ENCODE results near the gene PAPSS1. TPM values are rescaled to one million over a fixed set of nuclear protein-coding genes. Genes with fewer than 3 reads are reported as not detected.

The PAPSS1 gene
- total RNA-seq, 1 donor from 2014 or later = 68.2 TPM

- H3K27ac ChIP-seq = no peak overlapping the region
- no peak overlapping the region for H3K4me3 ChIP-seq
- DNase-seq (no peak), ATAC-seq (no peak)
- H3K36me3 ChIP-seq = no peaks in the 10 kb centered on the region
- H3K9me3 ChIP-seq = no peaks in the 10 kb centered on the region
- intact Hi-C loops (cut with DNase I) = no loop called here
- TF ChIP-seq, protein P1, sequence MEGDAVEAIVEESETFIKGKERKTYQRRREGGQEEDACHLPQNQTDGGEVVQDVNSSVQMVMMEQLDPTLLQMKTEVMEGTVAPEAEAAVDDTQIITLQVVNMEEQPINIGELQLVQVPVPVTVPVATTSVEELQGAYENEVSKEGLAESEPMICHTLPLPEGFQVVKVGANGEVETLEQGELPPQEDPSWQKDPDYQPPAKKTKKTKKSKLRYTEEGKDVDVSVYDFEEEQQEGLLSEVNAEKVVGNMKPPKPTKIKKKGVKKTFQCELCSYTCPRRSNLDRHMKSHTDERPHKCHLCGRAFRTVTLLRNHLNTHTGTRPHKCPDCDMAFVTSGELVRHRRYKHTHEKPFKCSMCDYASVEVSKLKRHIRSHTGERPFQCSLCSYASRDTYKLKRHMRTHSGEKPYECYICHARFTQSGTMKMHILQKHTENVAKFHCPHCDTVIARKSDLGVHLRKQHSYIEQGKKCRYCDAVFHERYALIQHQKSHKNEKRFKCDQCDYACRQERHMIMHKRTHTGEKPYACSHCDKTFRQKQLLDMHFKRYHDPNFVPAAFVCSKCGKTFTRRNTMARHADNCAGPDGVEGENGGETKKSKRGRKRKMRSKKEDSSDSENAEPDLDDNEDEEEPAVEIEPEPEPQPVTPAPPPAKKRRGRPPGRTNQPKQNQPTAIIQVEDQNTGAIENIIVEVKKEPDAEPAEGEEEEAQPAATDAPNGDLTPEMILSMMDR (IDR thresholded peaks at IDR 0.05) = no peak
- no peaks in the 10 kb centered on the region for H3K27me3 ChIP-seq (ENCODE audit: low read depth)
- no peaks in the 10 kb centered on the region for H3K4me1 ChIP-seq
Observed at GRCh38 chr4:107599841-107600240, 120.2 kb downstream of the PAPSS1 start.

GRCh38 chr4:107593230-107593629 is 126.8 kb downstream of the PAPSS1 start:
- no peaks in the 10 kb centered on the region for H3K4me1 ChIP-seq
- no peak overlapping the region for H3K4me3 ChIP-seq
- no peaks in the 10 kb centered on the region for H3K27me3 ChIP-seq (ENCODE audit: low read depth)
- TF ChIP-seq, protein P1 (IDR thresholded peaks at IDR 0.05) = no peak
- peaks cover 23% of the 10 kb centered on the region for H3K9me3 ChIP-seq
- H3K36me3 ChIP-seq = no peaks in the 10 kb centered on the region
- DNase-seq (no peak), ATAC-seq (no peak)
- no peak overlapping the region for H3K27ac ChIP-seq
- intact Hi-C loops (cut with DNase I) = no loop called here

- Histone ChIP-seq H3K4me3 (no peak overlapping the region), H3K27me3 (ENCODE audit: low read depth) (no peaks in the 10 kb centered on the region), H3K9me3 (peaks cover 23% of the 10 kb centered on the region), H3K36me3 (no peaks in the 10 kb centered on the region), H3K4me1 (no peaks in the 10 kb centered on the region), H3K27ac (no peak overlapping the region)
- no peak for ATAC-seq
- intact Hi-C loops (cut with DNase I) = no loop called here
- TF ChIP-seq, protein P1 (IDR thresholded peaks at IDR 0.05) = no peak
- DNase-seq = no peak
Observed at GRCh38 chr4:107592519-107592918, 127.5 kb downstream of the PAPSS1 start.

DNA sequence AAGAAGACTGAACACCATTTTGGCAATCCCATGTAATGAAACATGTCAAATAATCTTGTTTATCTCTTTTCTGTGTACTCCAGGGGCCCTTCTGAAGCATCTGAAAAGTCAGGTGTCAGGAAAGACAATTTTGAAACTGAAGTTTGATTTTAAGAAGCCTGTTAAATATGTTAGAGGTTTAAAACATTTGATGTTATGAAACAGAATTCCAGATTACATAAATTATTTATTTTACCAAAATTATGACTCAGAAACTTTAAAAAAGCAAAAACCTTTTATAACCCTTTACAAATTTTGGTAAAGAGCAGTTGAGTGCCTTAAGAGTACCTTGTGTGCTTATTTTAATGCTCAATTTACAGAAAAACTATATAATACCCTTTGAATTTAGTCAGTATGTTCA is 130.8 kb downstream of the PAPSS1 start:
- peaks cover 23% of the 10 kb centered on the region for H3K9me3 ChIP-seq
- ATAC-seq (no peak), DNase-seq (no peak)
- TF ChIP-seq, protein P1 (IDR thresholded peaks at IDR 0.05) = no peak
- H3K36me3 ChIP-seq = no peaks in the 10 kb centered on the region
- H3K27me3 ChIP-seq (ENCODE audit: low read depth) = no peaks in the 10 kb centered on the region
- intact Hi-C loops (cut with DNase I) = no loop called here
- no peak overlapping the region for H3K27ac ChIP-seq
- no peaks in the 10 kb centered on the region for H3K4me1 ChIP-seq
- H3K4me3 ChIP-seq = no peak overlapping the region

DNA sequence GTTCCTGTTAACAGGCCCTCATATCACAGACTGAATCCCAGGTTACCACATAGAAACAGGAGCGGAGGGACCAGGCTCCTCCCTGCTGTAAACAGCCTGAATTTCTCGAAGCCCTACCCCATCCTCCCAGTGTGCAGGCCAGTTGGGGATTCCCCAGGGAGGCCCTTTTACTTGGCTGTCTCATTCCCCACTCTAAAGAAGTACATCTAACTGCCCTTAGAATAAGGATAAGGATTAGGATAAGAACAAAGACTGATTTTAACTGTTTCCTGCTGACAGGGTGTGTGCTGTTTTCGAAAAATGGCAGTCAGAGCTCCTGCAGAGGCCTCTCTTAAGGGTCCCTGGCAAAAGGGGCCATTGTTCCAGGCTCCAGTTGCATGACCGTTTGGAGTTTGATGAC is 133.7 kb downstream of the PAPSS1 start:
- TF ChIP-seq, protein P1 (IDR thresholded peaks at IDR 0.05) = no peak
- Histone ChIP-seq H3K27ac (no peak overlapping the region), H3K9me3 (peaks cover 23% of the 10 kb centered on the region), H3K36me3 (no peaks in the 10 kb centered on the region), H3K27me3 (ENCODE audit: low read depth) (no peaks in the 10 kb centered on the region), H3K4me3 (no peak overlapping the region), H3K4me1 (no peaks in the 10 kb centered on the region)
- ATAC-seq (no peak), DNase-seq (no peak)
- intact Hi-C loops (cut with DNase I) = no loop called here

- no peaks in the 10 kb centered on the region for H3K27me3 ChIP-seq (ENCODE audit: low read depth)
- ATAC-seq = no peak
- intact Hi-C loops (cut with DNase I) = no loop called here
- no peak overlapping the region for H3K27ac ChIP-seq
- TF ChIP-seq, protein P1 (IDR thresholded peaks at IDR 0.05) = no peak
- H3K9me3 ChIP-seq = no peaks in the 10 kb centered on the region
- no peak for DNase-seq
- H3K4me1 ChIP-seq = no peaks in the 10 kb centered on the region
- H3K4me3 ChIP-seq = no peak overlapping the region
- no peaks in the 10 kb centered on the region for H3K36me3 ChIP-seq
Observed at GRCh38 chr4:107579099-107579498, 140.9 kb downstream of the PAPSS1 start.
